Gastroesophageal sphincter (tissue), 3 donors: Measurements from ENCODE around the gene RFC2.

Experiments used
- EP300 ChIP-seq: sonication (generic); formaldehyde crosslinking; IDR thresholded peaks from one replicate; pipeline ENCODE4 v1.6.1; 2017; ENCODE audit warnings: antibody characterized with exemption, mild to moderate bottlenecking
- POLR2A ChIP-seq, 2 donors: fragments of 450-650 bp; IDR thresholded peaks; one replicate each; pipeline ENCODE4 v1.6.1; 2017; ENCODE audit warnings: antibody characterized with exemption in 2 of 2, mild to moderate bottlenecking in 2 of 2, moderate library complexity in 1 of 2
- POLR2AphosphoS5 ChIP-seq: sonication (generic); formaldehyde crosslinking; IDR thresholded peaks from one replicate; pipeline ENCODE4 v1.6.1; 2017; ENCODE audit warnings: antibody characterized with exemption
- TF ChIP-seq, protein P1 (sequence below), 4 experiments: fragments of 200-600 bp in 2 of 4; fragments of 450-650 bp in 2 of 4; sonication (generic) in 1 of 4; IDR thresholded peaks; one replicate each; pipeline ENCODE4 v1.5.1; 2017 to 2019; ENCODE audit warnings: antibody characterized with exemption in 4 of 4, mild to moderate bottlenecking in 2 of 4, moderate library complexity in 2 of 4

DNA sequence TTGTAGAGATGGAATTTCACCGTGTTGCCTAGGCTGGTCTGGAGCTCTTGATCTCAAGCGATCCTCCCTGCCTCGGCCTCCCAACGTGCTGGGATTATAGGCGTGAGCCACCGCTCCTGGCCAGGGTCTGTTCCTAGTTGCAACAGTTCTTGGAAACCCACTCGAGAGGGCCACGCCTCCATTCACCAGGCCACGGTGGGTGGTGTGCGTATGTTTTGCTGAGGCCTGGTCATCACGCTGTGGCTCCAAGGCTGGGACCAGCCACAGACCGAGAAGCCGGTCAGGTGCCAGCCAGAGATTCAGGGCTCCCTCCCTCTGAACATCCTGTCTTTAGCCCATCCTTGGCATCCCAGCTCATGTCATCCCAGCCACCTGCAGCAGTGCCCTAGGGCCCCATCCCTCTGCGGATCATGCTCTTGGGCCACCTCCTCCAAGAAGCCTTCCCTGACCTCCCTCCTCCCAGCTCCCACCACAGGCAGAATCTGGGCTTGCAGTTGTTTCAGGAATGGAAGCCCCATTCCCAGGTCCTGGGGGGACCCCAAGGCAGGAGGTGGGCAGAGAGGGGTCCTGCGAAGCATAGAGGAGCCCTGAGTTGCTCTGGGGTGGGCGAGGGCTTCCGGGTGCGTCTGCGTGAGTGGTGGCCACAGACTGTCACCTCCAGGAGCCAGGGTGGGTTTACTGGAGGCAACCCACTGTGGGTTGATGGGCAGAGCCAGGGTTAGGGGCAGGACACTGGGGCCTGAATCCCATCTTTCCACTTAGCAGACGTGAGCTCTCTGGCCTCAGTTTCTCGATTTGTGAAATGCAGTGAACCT, 39.2 kb downstream of the RFC2 start:
- TF ChIP-seq POLR2A (IDR thresholded peaks at IDR 0.05) (no peak), POLR2AphosphoS5 (no peak), EP300 (no peak)
- TF ChIP-seq, protein P1, sequence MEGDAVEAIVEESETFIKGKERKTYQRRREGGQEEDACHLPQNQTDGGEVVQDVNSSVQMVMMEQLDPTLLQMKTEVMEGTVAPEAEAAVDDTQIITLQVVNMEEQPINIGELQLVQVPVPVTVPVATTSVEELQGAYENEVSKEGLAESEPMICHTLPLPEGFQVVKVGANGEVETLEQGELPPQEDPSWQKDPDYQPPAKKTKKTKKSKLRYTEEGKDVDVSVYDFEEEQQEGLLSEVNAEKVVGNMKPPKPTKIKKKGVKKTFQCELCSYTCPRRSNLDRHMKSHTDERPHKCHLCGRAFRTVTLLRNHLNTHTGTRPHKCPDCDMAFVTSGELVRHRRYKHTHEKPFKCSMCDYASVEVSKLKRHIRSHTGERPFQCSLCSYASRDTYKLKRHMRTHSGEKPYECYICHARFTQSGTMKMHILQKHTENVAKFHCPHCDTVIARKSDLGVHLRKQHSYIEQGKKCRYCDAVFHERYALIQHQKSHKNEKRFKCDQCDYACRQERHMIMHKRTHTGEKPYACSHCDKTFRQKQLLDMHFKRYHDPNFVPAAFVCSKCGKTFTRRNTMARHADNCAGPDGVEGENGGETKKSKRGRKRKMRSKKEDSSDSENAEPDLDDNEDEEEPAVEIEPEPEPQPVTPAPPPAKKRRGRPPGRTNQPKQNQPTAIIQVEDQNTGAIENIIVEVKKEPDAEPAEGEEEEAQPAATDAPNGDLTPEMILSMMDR (IDR thresholded peaks at IDR 0.05), result no peak
